Adrenal gland (tissue), 12 donors: ENCODE measurements around the gene NPAS1. TPM values are rescaled to one million over a fixed set of nuclear protein-coding genes. Genes with fewer than 3 reads are reported as not detected.

Experiments
- DNase-seq, 7 donors: peaks; one replicate each; pipeline ENCODE4 v3.0.0-alpha.2; 2019 to 2020
- H3K27ac ChIP-seq, 5 donors: fragments of 200-600 bp; sonication (generic) in 4 of 5; 1 replicate in 3 of 5; 2 replicates in 2 of 5; pipeline versions ENCODE4 v1.5.1 to v1.8.0; 2016 to 2020; ENCODE audit warnings: mild to moderate bottlenecking in 1 of 5
- H3K27me3 ChIP-seq: fragments of 200-600 bp; 2 replicates; pipeline ENCODE4 v1.8.0; 2021
- H3K36me3 ChIP-seq, 2 donors: fragments of 200-600 bp; replicated peaks in 1 of 2; 1 replicate in 1 of 2; 2 replicates in 1 of 2; pipeline versions ENCODE4 v1.5.1 to v1.8.0; 2018 to 2022
- H3K4me1 ChIP-seq, 2 donors: fragments of 200-600 bp; replicated peaks in 1 of 2; 1 replicate in 1 of 2; 2 replicates in 1 of 2; pipeline versions ENCODE4 v1.5.1 to v1.8.0; 2018 to 2021
- H3K4me3 ChIP-seq, 4 donors: fragments of 200-600 bp; sonication (generic) in 3 of 4; one replicate each; pipeline ENCODE4 v1.5.1; 2016 to 2018
- H3K9me3 ChIP-seq, 3 donors: fragments of 200-600 bp; sonication (generic) in 1 of 3; replicated peaks in 1 of 3; 1 replicate in 2 of 3; 2 replicates in 1 of 3; pipeline versions ENCODE4 v1.5.1 to v1.8.0; 2016 to 2021
- CTCF ChIP-seq, 6 experiments: fragments of 450-650 bp in 4 of 6; fragments of 200-600 bp in 2 of 6; sonication (generic) in 1 of 6; IDR thresholded peaks; 1 replicate in 5 of 6; 2 replicates in 1 of 6; pipeline versions ENCODE4 v1.5.1 to v1.8.0; 2016 to 2021; ENCODE audit warnings: antibody characterized with exemption in 6 of 6, mild to moderate bottlenecking in 2 of 6, moderate library complexity in 1 of 6
- POLR2A ChIP-seq, 2 donors: fragments of 450-650 bp; IDR thresholded peaks; one replicate each; pipeline ENCODE4 v1.6.1; 2017; ENCODE audit warnings: antibody characterized with exemption in 2 of 2, mild to moderate bottlenecking in 2 of 2, moderate library complexity in 1 of 2
- WGBS, 4 donors: extraction: QIAGEN DNeasy Blood & Tissue Kit in 2 of 4; methylation state at CpG; one replicate each; pipeline versions ENCODE4 v1.1.5 to v1.1.7; 2013 to 2017; 5-methylcytosine and 5-hydroxymethylcytosine counted together
- intact Hi-C, 2 donors: fragments of 100-400 bp; cut with DNase I; formaldehyde crosslinking; loops; one replicate each; pipeline versions ENCODE4 v1.14.1 to v1.15.0; 2022 to 2023
- polyA plus RNA-seq, 3 donors: library from polyadenylated mRNA; stranded (reverse); fragments of 200-250 nt in 2 of 3; fragments of 350-450 nt in 1 of 3; fragmentation: Illumina TruSeq in 1 of 3; extraction: RNeasy Lipid Tissue Mini Kit (QIAGEN cat#74804) in 1 of 3; gene quantifications; one replicate each; pipeline ENCODE4 v1.2.3, GENCODE V29; 2013 to 2014
- total RNA-seq, 9 donors: library from RNA; depleted of rRNA in 4 of 9; stranded (reverse); fragments of >200 nt in 4 of 9; fragments of 120-200 nt in 1 of 9; fragmentation: NEBNext Ultra II Directional in 1 of 9; extraction: Animal tissue kit (Norgen Biotek cat#: 25700) in 1 of 9; gene quantifications; one replicate each; pipeline versions ENCODE4 v1.1.0 to v1.2.4, GENCODE V29; 2013 to 2023
- donor health status: healthy with polysubstance abuse.
- donor health status: Bipolar disorder and iron deficiency.
- donor health status: DM: yes; HTN: yes; CAD: no.
- donor health status: DM: no; HTN: no; CAD: no.
- donor health status: DM: no; HTN: no; CAD: no.
- donor health status: DM: yes; HTN: yes; CAD: no.

Gene NPAS1
- total and polyA plus RNA-seq, 12 donors, result 0.28 to 3.5 (median 0.84) TPM; not detected in 3

- peaks cover 0 to 6% of the 10 kb centered on the region in 2 donors for H3K4me1 ChIP-seq
- H3K36me3 ChIP-seq, result peaks cover 0 to 29% of the 10 kb centered on the region in 2 donors
- no peaks in the 10 kb centered on the region for H3K27me3 ChIP-seq
- TF ChIP-seq POLR2A (IDR thresholded peaks at IDR 0.05), result no peak
- TF ChIP-seq CTCF (IDR thresholded peaks at IDR 0.05), result no peak
- intact Hi-C loops, result loop anchor here in 1 of 2 donors (2.0 kb wide), 1 partner anchor 67 kb away; no protein-coding TSS in a partner anchor
- WGBS, 4 donors, result 78 to 84% (median 81%) methylated on average over 17 to 23 of the region's 23 CpGs
- DNase-seq, result no peak
- H3K27ac ChIP-seq, result no peak overlapping the region
- H3K4me3 ChIP-seq, result no peak overlapping the region
- no peaks in the 10 kb centered on the region for H3K9me3 ChIP-seq
These were observed 17.4 kb upstream of the NPAS1 start for GRCh38 chr19:47002106-47002766.

- TF ChIP-seq POLR2A (IDR thresholded peaks at IDR 0.05) (no peak), CTCF (IDR thresholded peaks at IDR 0.05) (no peak)
- Histone ChIP-seq H3K9me3 (no peaks in the 10 kb centered on the region), H3K36me3 (peaks cover 0 to 25% of the 10 kb centered on the region in 2 donors), H3K4me3 (no peak overlapping the region), H3K27me3 (no peaks in the 10 kb centered on the region), H3K4me1 (peaks cover 0 to 6% of the 10 kb centered on the region in 2 donors), H3K27ac (no peak overlapping the region)
- WGBS, 4 donors, result 52 to 72% (median 70%) methylated on average over 3 to 26 of the region's 26 CpGs
- no peak for DNase-seq
- intact Hi-C loops, result loop anchor here in 1 of 2 donors (2.0 kb wide), 1 partner anchor 66 kb away; no protein-coding TSS in a partner anchor
These were observed 16.6 kb upstream of the NPAS1 start for GRCh38 chr19:47002853-47003610.

GRCh38 chr19:47003611-47004465 lies 15.8 kb upstream of the NPAS1 start:
- no peak for DNase-seq
- H3K4me1 ChIP-seq, result peaks cover 0 to 6% of the 10 kb centered on the region in 2 donors
- H3K27ac ChIP-seq, result no peak overlapping the region
- H3K36me3 ChIP-seq, result peaks cover 0 to 25% of the 10 kb centered on the region in 2 donors
- WGBS, 4 donors, result 24 to 40% (median 26%) methylated on average over 23 to 51 of the region's 51 CpGs
- no peaks in the 10 kb centered on the region for H3K9me3 ChIP-seq
- no peak for TF ChIP-seq CTCF (IDR thresholded peaks at IDR 0.05)
- TF ChIP-seq POLR2A (IDR thresholded peaks at IDR 0.05), result no peak
- H3K27me3 ChIP-seq, result no peaks in the 10 kb centered on the region
- no peak overlapping the region for H3K4me3 ChIP-seq
- intact Hi-C loops, result loop anchor here in 1 of 2 donors (2.0 kb wide), 1 partner anchor 65 kb away; no protein-coding TSS in a partner anchor
